GM12874 (cell line): ENCODE measurements around the gene NAGS.
A peak's percentile ranks its signal among the peaks of the same experiment; 100 is the strongest.

ENCODE experiments used
- TF ChIP-seq, protein P1 (sequence below): IDR thresholded peaks from 2 replicates; pipeline ENCODE4 v1.5.1; 2011; ENCODE audit warnings: low read depth, mild to moderate bottlenecking, control low read depth, low read length, moderate library complexity; ENCODE audit not compliant: insufficient read depth

NAGS gene

DNA sequence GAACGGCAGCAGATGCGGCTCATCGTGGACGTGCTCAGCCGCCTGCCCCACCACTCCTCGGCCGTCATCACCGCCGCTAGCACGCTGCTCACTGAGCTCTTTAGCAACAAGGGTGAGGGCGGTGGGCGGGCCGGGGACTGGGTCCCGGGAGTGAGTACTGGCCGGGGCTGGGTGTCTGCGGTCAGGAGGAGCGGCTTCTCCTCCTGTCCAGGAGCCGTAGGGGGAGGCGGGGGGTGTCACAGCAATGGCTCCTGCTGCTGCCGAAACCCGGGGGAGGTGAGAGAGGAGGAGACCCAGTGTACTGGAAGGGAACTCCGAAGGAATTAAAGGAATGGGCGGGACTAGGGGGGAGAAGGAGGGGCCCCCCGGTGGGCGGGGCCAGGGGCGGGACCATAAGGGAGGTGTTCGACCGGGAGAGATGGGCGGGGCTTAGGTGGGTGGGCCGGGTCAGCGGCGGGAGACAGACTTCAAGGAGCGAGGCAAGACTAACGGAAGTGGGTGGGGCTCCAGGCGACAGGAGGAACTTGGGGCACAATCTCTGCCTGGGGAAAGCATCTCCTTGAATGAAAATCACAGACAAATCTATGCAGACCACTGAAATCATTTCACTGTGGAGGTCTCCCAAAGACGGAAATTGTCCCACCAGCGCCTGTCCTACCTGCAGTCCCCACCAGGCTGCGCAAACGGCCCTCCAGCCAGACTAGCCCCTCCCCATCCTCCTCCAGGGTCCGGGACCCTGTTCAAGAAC is 2.4 kb downstream of the NAGS start:
- TF ChIP-seq, protein P1, sequence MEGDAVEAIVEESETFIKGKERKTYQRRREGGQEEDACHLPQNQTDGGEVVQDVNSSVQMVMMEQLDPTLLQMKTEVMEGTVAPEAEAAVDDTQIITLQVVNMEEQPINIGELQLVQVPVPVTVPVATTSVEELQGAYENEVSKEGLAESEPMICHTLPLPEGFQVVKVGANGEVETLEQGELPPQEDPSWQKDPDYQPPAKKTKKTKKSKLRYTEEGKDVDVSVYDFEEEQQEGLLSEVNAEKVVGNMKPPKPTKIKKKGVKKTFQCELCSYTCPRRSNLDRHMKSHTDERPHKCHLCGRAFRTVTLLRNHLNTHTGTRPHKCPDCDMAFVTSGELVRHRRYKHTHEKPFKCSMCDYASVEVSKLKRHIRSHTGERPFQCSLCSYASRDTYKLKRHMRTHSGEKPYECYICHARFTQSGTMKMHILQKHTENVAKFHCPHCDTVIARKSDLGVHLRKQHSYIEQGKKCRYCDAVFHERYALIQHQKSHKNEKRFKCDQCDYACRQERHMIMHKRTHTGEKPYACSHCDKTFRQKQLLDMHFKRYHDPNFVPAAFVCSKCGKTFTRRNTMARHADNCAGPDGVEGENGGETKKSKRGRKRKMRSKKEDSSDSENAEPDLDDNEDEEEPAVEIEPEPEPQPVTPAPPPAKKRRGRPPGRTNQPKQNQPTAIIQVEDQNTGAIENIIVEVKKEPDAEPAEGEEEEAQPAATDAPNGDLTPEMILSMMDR, result peak; percentile 59

DNA sequence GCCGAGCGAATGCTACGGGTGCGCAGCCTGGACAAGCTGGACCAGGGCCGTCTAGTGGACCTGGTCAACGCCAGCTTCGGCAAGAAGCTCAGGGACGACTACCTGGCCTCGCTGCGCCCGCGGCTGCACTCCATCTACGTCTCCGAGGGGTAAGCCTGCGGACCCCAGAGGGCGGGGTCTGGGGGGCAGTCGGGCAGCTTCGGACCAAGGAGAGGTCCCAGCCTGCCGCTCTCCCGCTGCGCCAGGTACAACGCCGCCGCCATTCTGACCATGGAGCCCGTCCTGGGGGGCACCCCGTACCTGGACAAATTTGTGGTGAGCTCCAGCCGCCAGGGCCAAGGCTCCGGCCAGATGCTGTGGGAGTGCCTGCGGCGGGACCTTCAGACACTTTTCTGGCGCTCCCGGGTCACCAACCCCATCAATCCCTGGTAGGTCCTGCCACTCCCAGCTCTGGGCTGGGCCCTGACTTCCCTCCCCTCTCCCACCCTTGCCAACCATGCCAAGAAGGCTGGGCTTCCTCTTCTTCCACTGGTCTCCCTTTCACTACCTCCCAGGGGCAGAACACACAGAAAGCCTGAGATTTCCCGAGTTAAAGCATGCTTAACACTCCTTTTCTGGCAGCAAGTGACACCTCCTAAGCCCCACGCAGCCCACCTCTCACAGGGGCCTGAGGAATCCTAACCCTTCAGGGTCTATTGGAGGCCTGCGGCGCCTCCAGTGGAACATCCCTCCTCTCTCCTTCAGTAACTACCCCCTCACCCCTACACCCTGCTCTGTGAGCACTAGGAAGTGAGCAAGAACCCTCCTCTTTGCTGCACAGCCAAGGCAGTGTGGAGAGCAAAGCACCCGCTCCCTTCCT is 3.2 kb downstream of the NAGS start:
- TF ChIP-seq, protein P1, result no peak

DNA sequence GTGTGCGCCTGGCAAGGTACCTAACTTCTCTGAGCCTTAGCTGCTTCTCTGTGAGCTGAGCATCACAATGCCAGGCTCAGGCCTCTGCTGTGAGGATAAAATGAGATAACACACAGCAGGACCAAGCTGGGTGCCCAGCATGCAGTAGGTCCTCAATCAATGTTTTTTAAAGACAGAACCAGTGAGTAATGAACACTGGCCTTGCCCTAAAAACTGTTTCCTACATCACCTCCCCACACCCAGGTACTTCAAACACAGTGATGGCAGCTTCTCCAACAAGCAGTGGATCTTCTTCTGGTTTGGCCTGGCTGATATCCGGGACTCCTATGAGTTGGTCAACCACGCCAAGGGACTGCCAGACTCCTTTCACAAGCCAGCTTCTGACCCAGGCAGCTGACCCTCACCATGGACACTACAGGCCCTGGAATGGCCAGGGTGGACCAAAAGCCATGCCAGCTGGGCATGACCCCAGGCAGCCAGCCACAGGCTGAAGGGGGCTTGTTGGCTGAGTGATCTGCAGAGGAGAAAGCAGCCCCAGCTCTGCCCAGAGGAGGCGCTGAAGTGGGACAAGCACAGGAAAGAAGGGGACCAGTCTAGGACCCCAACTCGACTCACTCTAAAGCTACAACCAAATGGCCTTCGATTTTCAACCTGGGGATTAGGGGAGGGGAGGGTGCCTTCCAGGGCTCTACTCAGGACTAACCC is 3.9 kb downstream of the NAGS start:
- TF ChIP-seq, protein P1, result 0 out of 2 replicates have a peak, but pooled peaks have one; percentile 8

DNA sequence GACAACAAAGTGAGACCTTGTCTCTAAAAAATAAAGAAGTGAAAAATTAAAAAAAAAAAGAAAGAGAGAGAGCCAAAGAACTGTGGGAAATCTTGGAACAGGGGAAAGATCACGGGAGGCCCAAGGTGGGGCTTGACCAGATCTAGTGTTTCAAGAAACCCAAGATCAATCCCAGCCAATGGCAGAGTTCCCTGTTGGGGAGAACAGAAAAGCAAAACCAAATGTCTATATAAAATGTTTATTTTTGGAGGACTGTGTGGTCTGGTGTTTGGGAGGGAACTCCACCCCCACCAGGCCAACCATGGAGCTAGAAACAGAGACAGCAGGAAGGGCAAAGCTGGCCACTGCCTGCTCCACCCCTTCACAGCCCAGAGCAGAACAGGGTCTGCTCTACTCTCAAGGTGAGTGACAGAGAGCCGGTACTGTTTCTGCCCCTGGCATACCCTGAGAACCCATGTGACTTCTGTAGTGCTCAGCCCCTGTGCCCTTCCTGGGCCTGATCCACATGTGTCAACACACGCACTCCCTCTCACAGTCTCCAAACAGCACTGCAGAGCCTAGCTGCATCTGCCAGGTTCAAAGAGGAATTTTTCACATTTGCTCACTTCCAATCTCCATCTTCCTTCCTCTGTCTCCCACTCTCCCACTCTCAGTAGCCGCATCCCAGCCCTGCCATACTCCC is 6.7 kb downstream of the NAGS start:
- TF ChIP-seq, protein P1, result no peak

DNA sequence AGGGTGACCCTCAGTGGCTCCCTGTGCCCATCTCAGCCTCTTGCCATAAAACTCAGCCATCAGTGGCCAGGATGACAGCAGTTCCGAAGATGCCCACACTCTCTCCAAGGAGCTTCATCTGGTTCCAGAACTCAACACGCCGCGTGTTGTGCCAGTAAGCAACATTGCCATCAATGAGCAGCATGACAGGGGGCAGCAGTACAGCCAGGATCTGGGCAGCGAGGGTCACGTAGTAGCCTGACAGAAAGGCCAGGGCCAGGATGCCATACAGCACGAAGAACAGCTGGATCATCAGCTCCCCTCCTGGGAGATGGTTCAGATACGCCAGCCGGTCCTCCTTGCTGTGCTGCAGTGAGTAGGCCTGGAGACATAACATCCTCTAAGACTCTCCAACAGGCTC is 7.5 kb downstream of the NAGS start:
- TF ChIP-seq, protein P1, result no peak

DNA sequence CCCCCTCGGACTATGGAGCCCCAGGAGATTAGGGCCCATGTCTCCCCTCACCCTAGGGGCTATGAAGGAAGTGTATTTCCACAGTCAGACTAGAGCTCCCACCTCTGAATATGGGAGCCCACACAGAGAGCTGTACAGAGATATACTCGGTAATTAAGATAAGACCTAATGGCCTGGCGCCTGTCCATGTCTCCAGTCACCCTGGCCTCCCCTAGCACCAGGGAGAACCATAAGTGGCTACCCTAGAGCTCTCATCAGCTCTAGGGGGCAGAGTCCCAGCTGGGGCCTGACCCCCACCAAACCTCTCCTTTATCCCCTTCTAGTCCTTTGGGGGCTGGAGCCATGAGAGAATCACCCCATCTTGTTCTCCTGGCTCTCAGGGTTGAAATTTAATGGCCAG is 8.0 kb downstream of the NAGS start:
- TF ChIP-seq, protein P1, result no peak
